ENCODE results near the gene TAF4.

GRCh38 chr20:62097881-62098407, 32.3 kb upstream of the TAF4 start:
- TF ChIP-seq CTCF (IDR thresholded peaks at IDR 0.05) (no peak), POLR2A (IDR thresholded peaks at IDR 0.05) (no peak)

Measured in body of pancreas (tissue), 4 donors.